HepG2 (cell line): ENCODE data around the gene NUTF2. TPM values are rescaled to one million over a fixed set of nuclear protein-coding genes. Genes with fewer than 3 reads are reported as not detected.
A peak's percentile ranks its signal among the peaks of the same experiment; 100 is the strongest.

Source experiments
- ELF3 ChIP-seq: IDR thresholded peaks from 2 replicates; pipeline ENCODE4 v1.6.1; 2016; ENCODE audit warnings: missing genetic modification reagents, missing compliant biosample characterization
- FIP1L1 ChIP-seq: fragments of 200-400 bp; formaldehyde crosslinking; IDR thresholded peaks from 2 replicates; pipeline ENCODE4 v1.6.1; 2018; ENCODE audit warnings: low read depth, mild to moderate bottlenecking, low read length, moderate library complexity, borderline replicate concordance; ENCODE audit not compliant: insufficient read depth
- FOSL1 ChIP-seq: sonication (generic); formaldehyde crosslinking; IDR thresholded peaks from 2 replicates; pipeline ENCODE4 v1.9.0; 2021; ENCODE audit warnings: missing genetic modification reagents, borderline replicate concordance
- NFRKB ChIP-seq: fragments of 450-650 bp; IDR thresholded peaks from 2 replicates; pipeline ENCODE4 v1.6.1; 2017
- PHF21A ChIP-seq: sonication (generic); formaldehyde crosslinking; IDR thresholded peaks from 2 replicates; pipeline ENCODE4 v1.5.0; 2020; ENCODE audit warnings: mild to moderate bottlenecking, missing genetic modification reagents
- SRSF4 ChIP-seq: fragments of 200-400 bp; formaldehyde crosslinking; IDR thresholded peaks from one replicate; pipeline ENCODE4 v1.6.1; 2018; ENCODE audit warnings: mild to moderate bottlenecking, low read depth, low read length, moderate library complexity; ENCODE audit not compliant: poor library complexity, severe bottlenecking
- TP53 ChIP-seq: sonication (generic); formaldehyde crosslinking; conservative IDR thresholded peaks from 2 replicates; pipeline ENCODE4 v1.4.0; 2020; ENCODE audit warnings: missing genetic modification reagents
- YY1 ChIP-seq: IDR thresholded peaks from 2 replicates; pipeline ENCODE4 v1.6.1; 2011; ENCODE audit warnings: low read length, low read depth, moderate library complexity, mild to moderate bottlenecking; ENCODE audit not compliant: insufficient read depth, insufficient replicate concordance
- ZBTB2 ChIP-seq: sonication (generic); formaldehyde crosslinking; IDR thresholded peaks from 2 replicates; pipeline ENCODE4 v1.8.0; 2022; ENCODE audit warnings: low read depth, missing genetic modification reagents
- ZBTB20 ChIP-seq: sonication (generic); formaldehyde crosslinking; IDR thresholded peaks from 2 replicates; pipeline ENCODE4 v1.8.1; 2023; ENCODE audit warnings: missing genetic modification reagents, low read depth, mild to moderate bottlenecking, borderline replicate concordance
- ZEB1 ChIP-seq: IDR thresholded peaks from 2 replicates; pipeline ENCODE4 v1.6.1; 2012; ENCODE audit warnings: mild to moderate bottlenecking, low read depth, inconsistent platforms; ENCODE audit not compliant: insufficient replicate concordance
- ZFP82 ChIP-seq: sonication (generic); formaldehyde crosslinking; IDR thresholded peaks from 2 replicates; pipeline ENCODE4 v1.5.1; 2020; ENCODE audit warnings: mild to moderate bottlenecking, missing genetic modification reagents, borderline replicate concordance
- ZMAT3 ChIP-seq: sonication (generic); formaldehyde crosslinking; conservative IDR thresholded peaks from 2 replicates; pipeline ENCODE4 v1.7.0; 2021; ENCODE audit warnings: missing genetic modification reagents
- ZNF530 ChIP-seq: sonication (generic); formaldehyde crosslinking; IDR thresholded peaks from 2 replicates; pipeline ENCODE4 v1.5.0; 2020; ENCODE audit warnings: low read depth, mild to moderate bottlenecking, missing genetic modification reagents
- ZNF777 ChIP-seq: sonication (generic); formaldehyde crosslinking; IDR thresholded peaks from 2 replicates; pipeline ENCODE4 v1.4.0; 2020; ENCODE audit warnings: missing genetic modification reagents
- ZNF841 ChIP-seq: sonication (generic); formaldehyde crosslinking; IDR thresholded peaks from 2 replicates; pipeline ENCODE4 v1.8.1; 2023; ENCODE audit warnings: missing genetic modification reagents, borderline replicate concordance
- polyA plus RNA-seq, 8 experiments: library from polyadenylated mRNA; depleted of rRNA in 3 of 8; stranded (reverse) in 7 of 8; unstranded in 1 of 8; fragments of >200 nt; fragmentation: Illumina TruSeq in 4 of 8; extraction: Trizol in 4 of 8; gene quantifications; 2 replicates each; pipeline versions ENCODE4 v1.2.1 to v1.2.3, GENCODE V29; 2011 to 2016; ENCODE audit warnings: low read depth in 4 of 8, missing spikeins in 1 of 8, mixed read lengths in 1 of 8; ENCODE audit not compliant: insufficient read depth in 1 of 8
- total RNA-seq, 5 experiments: library from RNA; depleted of rRNA; stranded (reverse); fragments of >200 nt; fragmentation: Illumina TruSeq; extraction: Trizol; gene quantifications; 2 replicates each; pipeline ENCODE4 v1.2.3, GENCODE V29; 2016; ENCODE audit warnings: low read depth in 1 of 5
- TF ChIP-seq, protein P1 (sequence below): sonication (generic); formaldehyde crosslinking; IDR thresholded peaks from 2 replicates; pipeline ENCODE4 v1.5.1; 2020; ENCODE audit warnings: missing genetic modification reagents, mild to moderate bottlenecking, borderline replicate concordance
- TF ChIP-seq, protein P2 (sequence below): sonication (generic); formaldehyde crosslinking; IDR thresholded peaks from 2 replicates; pipeline ENCODE4 v1.4.0; 2020; ENCODE audit warnings: missing genetic modification reagents, low read depth, mild to moderate bottlenecking, borderline replicate concordance
- TF ChIP-seq, protein P3 (sequence below): sonication (generic); formaldehyde crosslinking; IDR thresholded peaks from 2 replicates; pipeline ENCODE4 v1.5.1; 2020; ENCODE audit warnings: mild to moderate bottlenecking, missing genetic modification reagents, moderate library complexity

Gene NUTF2
- total and polyA plus RNA-seq, 2 of the 13 experiments (the other 11 are each of a cell fraction or from before 2014, with no cell fraction given), result 168 to 214 TPM

DNA sequence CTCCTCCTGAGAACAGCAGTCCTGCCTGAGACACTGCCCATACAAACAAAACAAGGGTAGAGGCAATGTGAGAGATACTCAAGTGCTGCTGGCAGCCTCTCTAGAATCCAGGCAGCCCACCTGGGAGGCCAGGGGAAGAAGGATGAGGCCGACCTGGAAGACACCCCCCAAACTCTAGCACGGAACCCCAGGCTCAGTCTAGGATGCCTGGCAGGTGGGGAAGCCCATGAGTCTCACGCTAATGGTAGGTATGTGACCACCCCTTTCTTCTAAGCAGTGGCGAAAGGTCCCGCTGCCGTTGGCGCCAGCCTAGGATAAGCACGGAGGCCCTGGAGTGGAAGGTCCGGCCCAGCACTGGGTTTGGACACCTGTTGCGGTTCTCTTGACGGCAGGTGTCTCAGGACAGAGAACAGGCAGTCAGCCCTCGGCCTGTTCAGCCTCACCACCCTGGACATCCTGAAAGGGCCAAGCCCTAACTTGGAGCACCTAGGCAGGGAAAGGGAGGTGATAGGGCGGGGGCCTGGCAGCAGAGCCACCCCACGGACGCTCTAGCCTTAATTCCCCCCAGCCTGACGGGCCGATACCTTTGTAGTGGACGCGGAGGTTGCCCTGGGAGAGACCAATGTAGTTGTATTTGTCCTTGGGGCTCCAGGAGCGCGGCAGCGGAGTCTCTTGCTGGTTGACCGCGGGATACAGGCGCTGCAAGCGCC is 40.9 kb upstream of the NUTF2 start (continued):
- TF ChIP-seq ZFP82 (CRISPR knock-in tag) (no peak), PHF21A (CRISPR knock-in tag) (no peak; the same call in 1 of the 2 replicates), ZNF530 (no peak), NFRKB (no peak), ZEB1 (no peak), YY1 (no peak), ZMAT3 (CRISPR knock-in tag) (peak; percentile 7; the same call in 1 of the 2 replicates), FOSL1 (CRISPR knock-in tag) (no peak), ZBTB20 (no peak; the same call in 1 of the 2 replicates), ZBTB2 (CRISPR knock-in tag) (no peak), FIP1L1 (no peak), TP53 (CRISPR knock-in tag) (no peak), SRSF4 (no peak), ZNF777 (0 out of 2 replicates have a peak, but pooled peaks have one; percentile 11), ELF3 (CRISPR knock-in tag) (no peak), ZNF841 (CRISPR knock-in tag) (no peak)
- TF ChIP-seq, protein P1, sequence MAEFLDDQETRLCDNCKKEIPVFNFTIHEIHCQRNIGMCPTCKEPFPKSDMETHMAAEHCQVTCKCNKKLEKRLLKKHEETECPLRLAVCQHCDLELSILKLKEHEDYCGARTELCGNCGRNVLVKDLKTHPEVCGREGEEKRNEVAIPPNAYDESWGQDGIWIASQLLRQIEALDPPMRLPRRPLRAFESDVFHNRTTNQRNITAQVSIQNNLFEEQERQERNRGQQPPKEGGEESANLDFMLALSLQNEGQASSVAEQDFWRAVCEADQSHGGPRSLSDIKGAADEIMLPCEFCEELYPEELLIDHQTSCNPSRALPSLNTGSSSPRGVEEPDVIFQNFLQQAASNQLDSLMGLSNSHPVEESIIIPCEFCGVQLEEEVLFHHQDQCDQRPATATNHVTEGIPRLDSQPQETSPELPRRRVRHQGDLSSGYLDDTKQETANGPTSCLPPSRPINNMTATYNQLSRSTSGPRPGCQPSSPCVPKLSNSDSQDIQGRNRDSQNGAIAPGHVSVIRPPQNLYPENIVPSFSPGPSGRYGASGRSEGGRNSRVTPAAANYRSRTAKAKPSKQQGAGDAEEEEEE, result no peak
- TF ChIP-seq, protein P2, sequence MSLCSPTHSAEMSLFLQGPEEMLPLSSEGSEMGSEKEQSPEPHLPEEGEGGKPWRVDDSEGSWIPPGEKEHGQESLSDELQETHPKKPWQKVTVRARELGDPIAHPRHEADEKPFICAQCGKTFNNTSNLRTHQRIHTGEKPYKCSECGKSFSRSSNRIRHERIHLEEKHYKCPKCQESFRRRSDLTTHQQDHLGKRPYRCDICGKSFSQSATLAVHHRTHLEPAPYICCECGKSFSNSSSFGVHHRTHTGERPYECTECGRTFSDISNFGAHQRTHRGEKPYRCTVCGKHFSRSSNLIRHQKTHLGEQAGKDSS (CRISPR knock-in tag), result no peak
- TF ChIP-seq, protein P3, sequence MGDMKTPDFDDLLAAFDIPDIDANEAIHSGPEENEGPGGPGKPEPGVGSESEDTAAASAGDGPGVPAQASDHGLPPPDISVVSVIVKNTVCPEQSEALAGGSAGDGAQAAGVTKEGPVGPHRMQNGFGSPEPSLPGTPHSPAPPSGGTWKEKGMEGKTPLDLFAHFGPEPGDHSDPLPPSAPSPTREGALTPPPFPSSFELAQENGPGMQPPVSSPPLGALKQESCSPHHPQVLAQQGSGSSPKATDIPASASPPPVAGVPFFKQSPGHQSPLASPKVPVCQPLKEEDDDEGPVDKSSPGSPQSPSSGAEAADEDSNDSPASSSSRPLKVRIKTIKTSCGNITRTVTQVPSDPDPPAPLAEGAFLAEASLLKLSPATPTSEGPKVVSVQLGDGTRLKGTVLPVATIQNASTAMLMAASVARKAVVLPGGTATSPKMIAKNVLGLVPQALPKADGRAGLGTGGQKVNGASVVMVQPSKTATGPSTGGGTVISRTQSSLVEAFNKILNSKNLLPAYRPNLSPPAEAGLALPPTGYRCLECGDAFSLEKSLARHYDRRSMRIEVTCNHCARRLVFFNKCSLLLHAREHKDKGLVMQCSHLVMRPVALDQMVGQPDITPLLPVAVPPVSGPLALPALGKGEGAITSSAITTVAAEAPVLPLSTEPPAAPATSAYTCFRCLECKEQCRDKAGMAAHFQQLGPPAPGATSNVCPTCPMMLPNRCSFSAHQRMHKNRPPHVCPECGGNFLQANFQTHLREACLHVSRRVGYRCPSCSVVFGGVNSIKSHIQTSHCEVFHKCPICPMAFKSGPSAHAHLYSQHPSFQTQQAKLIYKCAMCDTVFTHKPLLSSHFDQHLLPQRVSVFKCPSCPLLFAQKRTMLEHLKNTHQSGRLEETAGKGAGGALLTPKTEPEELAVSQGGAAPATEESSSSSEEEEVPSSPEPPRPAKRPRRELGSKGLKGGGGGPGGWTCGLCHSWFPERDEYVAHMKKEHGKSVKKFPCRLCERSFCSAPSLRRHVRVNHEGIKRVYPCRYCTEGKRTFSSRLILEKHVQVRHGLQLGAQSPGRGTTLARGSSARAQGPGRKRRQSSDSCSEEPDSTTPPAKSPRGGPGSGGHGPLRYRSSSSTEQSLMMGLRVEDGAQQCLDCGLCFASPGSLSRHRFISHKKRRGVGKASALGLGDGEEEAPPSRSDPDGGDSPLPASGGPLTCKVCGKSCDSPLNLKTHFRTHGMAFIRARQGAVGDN (CRISPR knock-in tag), result no peak
